Measurements from ENCODE around the gene CRK. TPM values are rescaled to one million over a fixed set of nuclear protein-coding genes. Genes with fewer than 3 reads are reported as not detected.

The CRK gene
- total and polyA plus RNA-seq, 2 of the 4 experiments (the other 2 are of a cell fraction) = 57.6 to 100 TPM

DNA sequence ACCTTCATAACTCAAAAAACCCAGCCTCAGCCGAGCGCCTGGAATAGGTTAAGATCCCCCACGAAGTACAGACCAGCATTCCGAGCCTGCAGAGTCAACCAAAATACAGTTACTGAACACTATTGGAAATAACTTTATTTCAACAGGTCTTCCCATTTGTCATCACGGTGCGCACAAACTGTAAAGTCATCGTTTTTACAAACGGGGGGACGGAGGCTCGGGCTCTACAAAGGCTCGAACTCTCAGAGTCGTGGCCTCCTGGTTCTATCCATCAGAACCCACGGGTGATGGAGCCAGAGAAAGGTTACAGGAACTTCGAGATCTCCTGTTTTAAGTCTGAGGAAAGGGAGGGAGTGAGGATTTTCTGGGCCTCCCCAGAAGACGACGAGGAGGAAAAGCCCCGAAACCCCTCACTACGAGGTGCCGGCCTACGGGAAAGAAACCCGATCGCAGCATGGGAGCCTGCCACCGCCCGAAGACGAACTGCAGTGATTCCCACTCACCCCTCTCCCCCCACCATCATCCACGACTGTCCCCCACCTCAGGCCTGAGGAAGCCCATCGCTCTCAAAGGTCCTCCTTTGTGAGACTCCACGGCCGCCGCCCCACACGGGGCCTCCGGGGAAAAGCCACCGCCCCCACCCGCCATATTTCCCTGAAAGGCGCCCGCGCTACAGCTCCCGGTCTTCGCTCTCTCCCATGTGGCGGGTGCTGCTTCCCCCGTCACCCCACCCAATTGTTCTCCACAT, 56.9 kb downstream of the CRK start:
- intact Hi-C loops (cut with micrococcal nuclease) = loop anchor here (2.0 to 5.0 kb wide), 3 partner anchors 34 to 58 kb away; partner anchors contain the start of gene CRK
- WGBS, 2 experiments (ENCODE audit: extremely low coverage in 2 of 2, insufficient read length in 1 of 2) = 0% methylated on average over 16 of the region's 41 CpGs; no CpG with 5 or more reads in 1 of the 2 experiments
- Histone ChIP-seq H4K5ac (ENCODE audit: low read depth, low read length) (peak overlapping the region; percentile 83), H3K9me1 (ENCODE audit: insufficient read depth, low read length) (no peaks in the 10 kb centered on the region), H4K20me1 (ENCODE audit: insufficient read depth, low read length) (peaks cover 59% of the 10 kb centered on the region), H4K8ac (ENCODE audit: low read depth in 2 of 2, low read length in 2 of 2) (peak overlapping the region; percentile 95 to 99), H3K79me1 (ENCODE audit: low read depth in 1 of 2, low read length in 2 of 2) (peaks cover 0 to 17% of the 10 kb centered on the region in 2 experiments; a peak in 1 of 4 replicates), H3K27me3 (ENCODE audit: control insufficient read depth, insufficient read depth, low read length) (no peaks in the 10 kb centered on the region), H2AFZ (replicated peaks; ENCODE audit: low read length, poor library complexity) (peak overlapping the region; percentile 98), H3K4me3 (ENCODE audit: insufficient read depth, low read depth, low read length) (peak overlapping the region; percentile 79), H3K4me1 (ENCODE audit: control insufficient read depth, insufficient read depth, low read length) (no peaks in the 10 kb centered on the region; the same call in none of the 2 replicates), H2BK15ac (ENCODE audit: low read depth, low read length) (peak overlapping the region; percentile 17; the same call in 1 of the 3 replicates), H3K14ac (replicated peaks; ENCODE audit: low read depth, low read length) (peak overlapping the region; percentile 100), H3K18ac (ENCODE audit: low read depth, low read length) (peak overlapping the region; percentile 83), H3K9ac (ENCODE audit: low read depth, low read length) (peak overlapping the region; percentile 95), H2AK5ac (ENCODE audit: low read depth, low read length) (peak overlapping the region; percentile 100), H3K27ac (ENCODE audit: insufficient read depth, low read length) (peak overlapping the region; percentile 98), H3K36me3 (ENCODE audit: control insufficient read depth, insufficient read depth, low read length) (peaks cover 4% of the 10 kb centered on the region), H3K56ac (ENCODE audit: extremely low read depth, insufficient read depth, low read length) (peak overlapping the region; percentile 99), H2BK20ac (ENCODE audit: low read depth, low read length) (no peak overlapping the region), H3K4me2 (ENCODE audit: low read depth, low read length) (peak overlapping the region; percentile 100), H3K4ac (ENCODE audit: low read depth, low read length) (peak overlapping the region; percentile 99), H2AK9ac (replicated peaks; ENCODE audit: low read depth, low read length, poor library complexity) (peak overlapping the region; percentile 100), H2BK120ac (ENCODE audit: low read depth, low read length) (peak overlapping the region; percentile 82), H3K9me3 (ENCODE audit: control insufficient read depth, insufficient read depth, low read length) (no peaks in the 10 kb centered on the region), H2BK5ac (ENCODE audit: low read depth, low read length, poor library complexity, severe bottlenecking) (peak overlapping the region; percentile 98), H3K23ac (ENCODE audit: low read depth, low read length) (peak overlapping the region; percentile 100), H4K91ac (ENCODE audit: insufficient read depth, low read depth, low read length) (peak overlapping the region; percentile 93)
- in situ Hi-C loops (cut with MboI; ENCODE audit: low sequenced_read_pairs) = no loop called here
- no TSS peak for BruUV-seq (replicated peaks)
- DNase-seq (peak; percentile 40), ATAC-seq (ENCODE audit: low read depth) (peak; percentile 28)
- dilution Hi-C loops (cut with HindIII; ENCODE audit: low sequenced_read_pairs, unreplicated experiment) = no loop called here
- ChIA-PET POLR2A (ENCODE audit: unreplicated experiment) (interaction anchor here (1.7 kb wide), 1 partner anchor 8 kb away, joined by 3 read pairs; no protein-coding TSS in a partner anchor), CTCF (interaction anchor here (0.9 kb wide), 1 partner anchor 8 kb away, joined by 3 read pairs; no protein-coding TSS in a partner anchor)
- TF ChIP-seq RAD21 (IDR thresholded peaks at IDR 0.05; ENCODE audit: low read length) = no peak
- TF ChIP-seq NFE2L2 (IDR thresholded peaks at IDR 0.05; ENCODE audit: low read depth, low read length) = peak; percentile 51
- TF ChIP-seq SMC3 (IDR thresholded peaks at IDR 0.05; ENCODE audit: low read depth, low read length) = no peak
- peak; percentile 53; the same call in 1 of the 2 replicates for TF ChIP-seq MXI1 (IDR thresholded peaks at IDR 0.05; ENCODE audit: borderline replicate concordance, low read depth, low read length)
- no peak for TF ChIP-seq RCOR1 (IDR thresholded peaks at IDR 0.05; ENCODE audit: insufficient replicate concordance, low read length)
- TF ChIP-seq, protein P1, sequence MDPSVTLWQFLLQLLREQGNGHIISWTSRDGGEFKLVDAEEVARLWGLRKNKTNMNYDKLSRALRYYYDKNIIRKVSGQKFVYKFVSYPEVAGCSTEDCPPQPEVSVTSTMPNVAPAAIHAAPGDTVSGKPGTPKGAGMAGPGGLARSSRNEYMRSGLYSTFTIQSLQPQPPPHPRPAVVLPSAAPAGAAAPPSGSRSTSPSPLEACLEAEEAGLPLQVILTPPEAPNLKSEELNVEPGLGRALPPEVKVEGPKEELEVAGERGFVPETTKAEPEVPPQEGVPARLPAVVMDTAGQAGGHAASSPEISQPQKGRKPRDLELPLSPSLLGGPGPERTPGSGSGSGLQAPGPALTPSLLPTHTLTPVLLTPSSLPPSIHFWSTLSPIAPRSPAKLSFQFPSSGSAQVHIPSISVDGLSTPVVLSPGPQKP (IDR thresholded peaks at IDR 0.05; ENCODE audit: borderline replicate concordance, low read depth, low read length) = no peak
- no peak for TF ChIP-seq CEBPB (IDR thresholded peaks at IDR 0.05; ENCODE audit: low read depth, low read length)
- TF ChIP-seq, protein P2, sequence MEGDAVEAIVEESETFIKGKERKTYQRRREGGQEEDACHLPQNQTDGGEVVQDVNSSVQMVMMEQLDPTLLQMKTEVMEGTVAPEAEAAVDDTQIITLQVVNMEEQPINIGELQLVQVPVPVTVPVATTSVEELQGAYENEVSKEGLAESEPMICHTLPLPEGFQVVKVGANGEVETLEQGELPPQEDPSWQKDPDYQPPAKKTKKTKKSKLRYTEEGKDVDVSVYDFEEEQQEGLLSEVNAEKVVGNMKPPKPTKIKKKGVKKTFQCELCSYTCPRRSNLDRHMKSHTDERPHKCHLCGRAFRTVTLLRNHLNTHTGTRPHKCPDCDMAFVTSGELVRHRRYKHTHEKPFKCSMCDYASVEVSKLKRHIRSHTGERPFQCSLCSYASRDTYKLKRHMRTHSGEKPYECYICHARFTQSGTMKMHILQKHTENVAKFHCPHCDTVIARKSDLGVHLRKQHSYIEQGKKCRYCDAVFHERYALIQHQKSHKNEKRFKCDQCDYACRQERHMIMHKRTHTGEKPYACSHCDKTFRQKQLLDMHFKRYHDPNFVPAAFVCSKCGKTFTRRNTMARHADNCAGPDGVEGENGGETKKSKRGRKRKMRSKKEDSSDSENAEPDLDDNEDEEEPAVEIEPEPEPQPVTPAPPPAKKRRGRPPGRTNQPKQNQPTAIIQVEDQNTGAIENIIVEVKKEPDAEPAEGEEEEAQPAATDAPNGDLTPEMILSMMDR (conservative IDR thresholded peaks at IDR 0.05; ENCODE audit: low read depth, low read length) = no peak
- TF ChIP-seq, protein P3, sequence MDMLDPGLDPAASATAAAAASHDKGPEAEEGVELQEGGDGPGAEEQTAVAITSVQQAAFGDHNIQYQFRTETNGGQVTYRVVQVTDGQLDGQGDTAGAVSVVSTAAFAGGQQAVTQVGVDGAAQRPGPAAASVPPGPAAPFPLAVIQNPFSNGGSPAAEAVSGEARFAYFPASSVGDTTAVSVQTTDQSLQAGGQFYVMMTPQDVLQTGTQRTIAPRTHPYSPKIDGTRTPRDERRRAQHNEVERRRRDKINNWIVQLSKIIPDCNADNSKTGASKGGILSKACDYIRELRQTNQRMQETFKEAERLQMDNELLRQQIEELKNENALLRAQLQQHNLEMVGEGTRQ (IDR thresholded peaks at IDR 0.05; ENCODE audit: low read depth, low read length) = no peak
- TF ChIP-seq FOS (IDR thresholded peaks at IDR 0.05; ENCODE audit: low read depth, low read length) = no peak
- no peak; the same call in 1 of the 2 replicates for TF ChIP-seq CHD1 (IDR thresholded peaks at IDR 0.05; ENCODE audit: low read depth, low read length)
- no peak; the same call in 1 of the 2 replicates for TF ChIP-seq POLR2A (IDR thresholded peaks at IDR 0.05; ENCODE audit: low read depth, low read length)
- TF ChIP-seq MAFK (IDR thresholded peaks at IDR 0.05; ENCODE audit: low read depth, low read length) = peak; percentile 80
